Astrocyte of the cerebellum (primary cell): ENCODE measurements around the gene PTPN12.

ENCODE experiments used
- DNase-seq: peaks from one replicate; pipeline ENCODE4 v3.0.0-alpha.2; 2011; ENCODE audit warnings: low read depth
- H3K4me3 ChIP-seq: 2 replicates; pipeline ENCODE4 v1.5.1; 2011; ENCODE audit warnings: mild to moderate bottlenecking, low read depth, low read length, moderate library complexity
- in situ Hi-C: cut with HindIII; loops from 2 replicates; pipeline ENCODE4 v1.10.0; 2017; ENCODE audit warnings: low sequenced_read_pairs
- TF ChIP-seq, protein P1 (sequence below): IDR thresholded peaks from 2 replicates; pipeline ENCODE4 v1.5.1; 2012; ENCODE audit warnings: low read length, low read depth, moderate library complexity, mild to moderate bottlenecking; ENCODE audit errors: missing control alignments

The PTPN12 gene

GRCh38 chr7:77685233-77685632, 148.1 kb downstream of the PTPN12 start:
- no peak for DNase-seq
- in situ Hi-C loops = no loop called here
- H3K4me3 ChIP-seq = no peak overlapping the region
- TF ChIP-seq, protein P1, sequence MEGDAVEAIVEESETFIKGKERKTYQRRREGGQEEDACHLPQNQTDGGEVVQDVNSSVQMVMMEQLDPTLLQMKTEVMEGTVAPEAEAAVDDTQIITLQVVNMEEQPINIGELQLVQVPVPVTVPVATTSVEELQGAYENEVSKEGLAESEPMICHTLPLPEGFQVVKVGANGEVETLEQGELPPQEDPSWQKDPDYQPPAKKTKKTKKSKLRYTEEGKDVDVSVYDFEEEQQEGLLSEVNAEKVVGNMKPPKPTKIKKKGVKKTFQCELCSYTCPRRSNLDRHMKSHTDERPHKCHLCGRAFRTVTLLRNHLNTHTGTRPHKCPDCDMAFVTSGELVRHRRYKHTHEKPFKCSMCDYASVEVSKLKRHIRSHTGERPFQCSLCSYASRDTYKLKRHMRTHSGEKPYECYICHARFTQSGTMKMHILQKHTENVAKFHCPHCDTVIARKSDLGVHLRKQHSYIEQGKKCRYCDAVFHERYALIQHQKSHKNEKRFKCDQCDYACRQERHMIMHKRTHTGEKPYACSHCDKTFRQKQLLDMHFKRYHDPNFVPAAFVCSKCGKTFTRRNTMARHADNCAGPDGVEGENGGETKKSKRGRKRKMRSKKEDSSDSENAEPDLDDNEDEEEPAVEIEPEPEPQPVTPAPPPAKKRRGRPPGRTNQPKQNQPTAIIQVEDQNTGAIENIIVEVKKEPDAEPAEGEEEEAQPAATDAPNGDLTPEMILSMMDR = no peak

GRCh38 chr7:77687100-77687746, 150.1 kb downstream of the PTPN12 start:
- TF ChIP-seq, protein P1 = no peak
- DNase-seq = no peak
- in situ Hi-C loops = no loop called here
- no peak overlapping the region for H3K4me3 ChIP-seq

GRCh38 chr7:77687747-77688144, 150.7 kb downstream of the PTPN12 start:
- H3K4me3 ChIP-seq = no peak overlapping the region
- DNase-seq = no peak
- TF ChIP-seq, protein P1 = no peak
- in situ Hi-C loops = no loop called here
